ENCODE measurements around the gene STK24.

DNA sequence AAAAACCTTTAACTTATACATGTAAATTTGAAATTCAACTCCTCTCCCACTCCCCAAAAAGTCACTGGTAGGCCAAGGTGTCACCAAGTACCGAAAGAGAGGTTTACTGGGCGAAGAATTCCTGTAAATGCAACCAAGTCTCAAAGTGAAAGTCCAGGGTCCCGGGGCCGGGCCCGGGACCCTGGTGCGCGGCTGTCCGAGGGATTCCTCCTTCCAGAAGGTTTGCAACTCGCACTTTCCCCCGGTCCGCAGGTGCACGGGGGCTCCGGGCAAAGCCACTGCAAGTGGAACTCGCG lies 1.1 kb downstream of the STK24 start:
- TF ChIP-seq, protein P1, sequence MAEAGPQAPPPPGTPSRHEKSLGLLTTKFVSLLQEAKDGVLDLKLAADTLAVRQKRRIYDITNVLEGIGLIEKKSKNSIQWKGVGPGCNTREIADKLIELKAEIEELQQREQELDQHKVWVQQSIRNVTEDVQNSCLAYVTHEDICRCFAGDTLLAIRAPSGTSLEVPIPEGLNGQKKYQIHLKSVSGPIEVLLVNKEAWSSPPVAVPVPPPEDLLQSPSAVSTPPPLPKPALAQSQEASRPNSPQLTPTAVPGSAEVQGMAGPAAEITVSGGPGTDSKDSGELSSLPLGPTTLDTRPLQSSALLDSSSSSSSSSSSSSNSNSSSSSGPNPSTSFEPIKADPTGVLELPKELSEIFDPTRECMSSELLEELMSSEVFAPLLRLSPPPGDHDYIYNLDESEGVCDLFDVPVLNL (IDR thresholded peaks at IDR 0.05; ENCODE audit: low read depth, low read length), result no peak
- TF ChIP-seq, protein P2, sequence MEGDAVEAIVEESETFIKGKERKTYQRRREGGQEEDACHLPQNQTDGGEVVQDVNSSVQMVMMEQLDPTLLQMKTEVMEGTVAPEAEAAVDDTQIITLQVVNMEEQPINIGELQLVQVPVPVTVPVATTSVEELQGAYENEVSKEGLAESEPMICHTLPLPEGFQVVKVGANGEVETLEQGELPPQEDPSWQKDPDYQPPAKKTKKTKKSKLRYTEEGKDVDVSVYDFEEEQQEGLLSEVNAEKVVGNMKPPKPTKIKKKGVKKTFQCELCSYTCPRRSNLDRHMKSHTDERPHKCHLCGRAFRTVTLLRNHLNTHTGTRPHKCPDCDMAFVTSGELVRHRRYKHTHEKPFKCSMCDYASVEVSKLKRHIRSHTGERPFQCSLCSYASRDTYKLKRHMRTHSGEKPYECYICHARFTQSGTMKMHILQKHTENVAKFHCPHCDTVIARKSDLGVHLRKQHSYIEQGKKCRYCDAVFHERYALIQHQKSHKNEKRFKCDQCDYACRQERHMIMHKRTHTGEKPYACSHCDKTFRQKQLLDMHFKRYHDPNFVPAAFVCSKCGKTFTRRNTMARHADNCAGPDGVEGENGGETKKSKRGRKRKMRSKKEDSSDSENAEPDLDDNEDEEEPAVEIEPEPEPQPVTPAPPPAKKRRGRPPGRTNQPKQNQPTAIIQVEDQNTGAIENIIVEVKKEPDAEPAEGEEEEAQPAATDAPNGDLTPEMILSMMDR (IDR thresholded peaks at IDR 0.05 in 2 of 3, conservative IDR thresholded peaks at IDR 0.05 in 1 of 3; ENCODE audit: control insufficient read depth in 2 of 3, extremely low read depth in 1 of 3, insufficient read depth in 1 of 3, low read depth in 3 of 3, low read length in 3 of 3), result no peak
- no peak for TF ChIP-seq SPI1 (IDR thresholded peaks at IDR 0.05; ENCODE audit: borderline replicate concordance, insufficient read depth, low read depth, low read length)
- TF ChIP-seq, protein P3, sequence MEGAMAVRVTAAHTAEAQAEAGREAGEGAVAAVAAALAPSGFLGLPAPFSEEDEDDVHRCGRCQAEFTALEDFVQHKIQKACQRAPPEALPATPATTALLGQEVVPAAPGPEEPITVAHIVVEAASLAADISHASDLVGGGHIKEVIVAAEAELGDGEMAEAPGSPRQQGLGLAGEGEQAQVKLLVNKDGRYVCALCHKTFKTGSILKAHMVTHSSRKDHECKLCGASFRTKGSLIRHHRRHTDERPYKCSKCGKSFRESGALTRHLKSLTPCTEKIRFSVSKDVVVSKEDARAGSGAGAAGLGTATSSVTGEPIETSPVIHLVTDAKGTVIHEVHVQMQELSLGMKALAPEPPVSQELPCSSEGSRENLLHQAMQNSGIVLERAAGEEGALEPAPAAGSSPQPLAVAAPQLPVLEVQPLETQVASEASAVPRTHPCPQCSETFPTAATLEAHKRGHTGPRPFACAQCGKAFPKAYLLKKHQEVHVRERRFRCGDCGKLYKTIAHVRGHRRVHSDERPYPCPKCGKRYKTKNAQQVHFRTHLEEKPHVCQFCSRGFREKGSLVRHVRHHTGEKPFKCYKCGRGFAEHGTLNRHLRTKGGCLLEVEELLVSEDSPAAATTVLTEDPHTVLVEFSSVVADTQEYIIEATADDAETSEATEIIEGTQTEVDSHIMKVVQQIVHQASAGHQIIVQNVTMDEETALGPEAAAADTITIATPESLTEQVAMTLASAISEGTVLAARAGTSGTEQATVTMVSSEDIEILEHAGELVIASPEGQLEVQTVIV (IDR thresholded peaks at IDR 0.05; ENCODE audit: borderline replicate concordance, partially characterized antibody), result no peak
- TF ChIP-seq, protein P4, sequence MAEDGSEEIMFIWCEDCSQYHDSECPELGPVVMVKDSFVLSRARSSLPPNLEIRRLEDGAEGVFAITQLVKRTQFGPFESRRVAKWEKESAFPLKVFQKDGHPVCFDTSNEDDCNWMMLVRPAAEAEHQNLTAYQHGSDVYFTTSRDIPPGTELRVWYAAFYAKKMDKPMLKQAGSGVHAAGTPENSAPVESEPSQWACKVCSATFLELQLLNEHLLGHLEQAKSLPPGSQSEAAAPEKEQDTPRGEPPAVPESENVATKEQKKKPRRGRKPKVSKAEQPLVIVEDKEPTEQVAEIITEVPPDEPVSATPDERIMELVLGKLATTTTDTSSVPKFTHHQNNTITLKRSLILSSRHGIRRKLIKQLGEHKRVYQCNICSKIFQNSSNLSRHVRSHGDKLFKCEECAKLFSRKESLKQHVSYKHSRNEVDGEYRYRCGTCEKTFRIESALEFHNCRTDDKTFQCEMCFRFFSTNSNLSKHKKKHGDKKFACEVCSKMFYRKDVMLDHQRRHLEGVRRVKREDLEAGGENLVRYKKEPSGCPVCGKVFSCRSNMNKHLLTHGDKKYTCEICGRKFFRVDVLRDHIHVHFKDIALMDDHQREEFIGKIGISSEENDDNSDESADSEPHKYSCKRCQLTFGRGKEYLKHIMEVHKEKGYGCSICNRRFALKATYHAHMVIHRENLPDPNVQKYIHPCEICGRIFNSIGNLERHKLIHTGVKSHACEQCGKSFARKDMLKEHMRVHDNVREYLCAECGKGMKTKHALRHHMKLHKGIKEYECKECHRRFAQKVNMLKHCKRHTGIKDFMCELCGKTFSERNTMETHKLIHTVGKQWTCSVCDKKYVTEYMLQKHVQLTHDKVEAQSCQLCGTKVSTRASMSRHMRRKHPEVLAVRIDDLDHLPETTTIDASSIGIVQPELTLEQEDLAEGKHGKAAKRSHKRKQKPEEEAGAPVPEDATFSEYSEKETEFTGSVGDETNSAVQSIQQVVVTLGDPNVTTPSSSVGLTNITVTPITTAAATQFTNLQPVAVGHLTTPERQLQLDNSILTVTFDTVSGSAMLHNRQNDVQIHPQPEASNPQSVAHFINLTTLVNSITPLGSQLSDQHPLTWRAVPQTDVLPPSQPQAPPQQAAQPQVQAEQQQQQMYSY (CRISPR knock-in tag; IDR thresholded peaks at IDR 0.05), result no peak
- TF ChIP-seq GABPA (IDR thresholded peaks at IDR 0.05; ENCODE audit: low read depth), result no peak
- TF ChIP-seq, protein P5, sequence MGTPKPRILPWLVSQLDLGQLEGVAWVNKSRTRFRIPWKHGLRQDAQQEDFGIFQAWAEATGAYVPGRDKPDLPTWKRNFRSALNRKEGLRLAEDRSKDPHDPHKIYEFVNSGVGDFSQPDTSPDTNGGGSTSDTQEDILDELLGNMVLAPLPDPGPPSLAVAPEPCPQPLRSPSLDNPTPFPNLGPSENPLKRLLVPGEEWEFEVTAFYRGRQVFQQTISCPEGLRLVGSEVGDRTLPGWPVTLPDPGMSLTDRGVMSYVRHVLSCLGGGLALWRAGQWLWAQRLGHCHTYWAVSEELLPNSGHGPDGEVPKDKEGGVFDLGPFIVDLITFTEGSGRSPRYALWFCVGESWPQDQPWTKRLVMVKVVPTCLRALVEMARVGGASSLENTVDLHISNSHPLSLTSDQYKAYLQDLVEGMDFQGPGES (IDR thresholded peaks at IDR 0.05), result no peak
- TF ChIP-seq HDAC6 (IDR thresholded peaks at IDR 0.05; ENCODE audit: unreplicated experiment), result no peak
- no peak for TF ChIP-seq SP1 (IDR thresholded peaks at IDR 0.05; ENCODE audit: low read depth, low read length)
- TF ChIP-seq EGR1 (IDR thresholded peaks at IDR 0.05; ENCODE audit: borderline replicate concordance in 1 of 2, low read depth in 2 of 2, low read length in 2 of 2), result no peak
- TF ChIP-seq ASH2L (IDR thresholded peaks at IDR 0.05; ENCODE audit: borderline replicate concordance, low read depth), result no peak
- no peak for TF ChIP-seq CREM (IDR thresholded peaks at IDR 0.05; ENCODE audit: low read depth)
- no peak for TF ChIP-seq POLR2AphosphoS5 (IDR thresholded peaks at IDR 0.05; ENCODE audit: low read length)
- TF ChIP-seq, protein P6, sequence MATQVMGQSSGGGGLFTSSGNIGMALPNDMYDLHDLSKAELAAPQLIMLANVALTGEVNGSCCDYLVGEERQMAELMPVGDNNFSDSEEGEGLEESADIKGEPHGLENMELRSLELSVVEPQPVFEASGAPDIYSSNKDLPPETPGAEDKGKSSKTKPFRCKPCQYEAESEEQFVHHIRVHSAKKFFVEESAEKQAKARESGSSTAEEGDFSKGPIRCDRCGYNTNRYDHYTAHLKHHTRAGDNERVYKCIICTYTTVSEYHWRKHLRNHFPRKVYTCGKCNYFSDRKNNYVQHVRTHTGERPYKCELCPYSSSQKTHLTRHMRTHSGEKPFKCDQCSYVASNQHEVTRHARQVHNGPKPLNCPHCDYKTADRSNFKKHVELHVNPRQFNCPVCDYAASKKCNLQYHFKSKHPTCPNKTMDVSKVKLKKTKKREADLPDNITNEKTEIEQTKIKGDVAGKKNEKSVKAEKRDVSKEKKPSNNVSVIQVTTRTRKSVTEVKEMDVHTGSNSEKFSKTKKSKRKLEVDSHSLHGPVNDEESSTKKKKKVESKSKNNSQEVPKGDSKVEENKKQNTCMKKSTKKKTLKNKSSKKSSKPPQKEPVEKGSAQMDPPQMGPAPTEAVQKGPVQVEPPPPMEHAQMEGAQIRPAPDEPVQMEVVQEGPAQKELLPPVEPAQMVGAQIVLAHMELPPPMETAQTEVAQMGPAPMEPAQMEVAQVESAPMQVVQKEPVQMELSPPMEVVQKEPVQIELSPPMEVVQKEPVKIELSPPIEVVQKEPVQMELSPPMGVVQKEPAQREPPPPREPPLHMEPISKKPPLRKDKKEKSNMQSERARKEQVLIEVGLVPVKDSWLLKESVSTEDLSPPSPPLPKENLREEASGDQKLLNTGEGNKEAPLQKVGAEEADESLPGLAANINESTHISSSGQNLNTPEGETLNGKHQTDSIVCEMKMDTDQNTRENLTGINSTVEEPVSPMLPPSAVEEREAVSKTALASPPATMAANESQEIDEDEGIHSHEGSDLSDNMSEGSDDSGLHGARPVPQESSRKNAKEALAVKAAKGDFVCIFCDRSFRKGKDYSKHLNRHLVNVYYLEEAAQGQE (IDR thresholded peaks at IDR 0.05; ENCODE audit: low read depth, low read length), result no peak
